Calu3 (cell line): ENCODE results near the gene DMD. TPM values are rescaled to one million over a fixed set of nuclear protein-coding genes. Genes with fewer than 3 reads are reported as not detected.

Experiments used
- BruUV-seq: library from RNA; stranded (reverse); fragments of 400-500 nt; replicated peaks from 2 replicates; lab custom pipeline; 2021; lab: Mats Ljungman, UMichigan
- CTCF ChIA-PET: fragments of 300-600 bp; sonication (Branson Sonifier 250); formaldehyde crosslinking; loops from one replicate; lab custom pipeline; 2022; ENCODE audit warnings: antibody characterized with exemption; lab: Charles Lee
- DNase-seq: peaks from one replicate; pipeline ENCODE4 v3.0.0; 2022
- H3K27ac Mint-ChIP-seq: one replicate; pipeline ENCODE4 v1.8.0; 2022; ENCODE audit warnings: mixed read lengths; ENCODE audit not compliant: unreplicated experiment
- H3K27me3 Mint-ChIP-seq: one replicate; pipeline ENCODE4 v1.8.0; 2022; ENCODE audit warnings: mixed read lengths; ENCODE audit not compliant: unreplicated experiment
- H3K36me3 Mint-ChIP-seq: one replicate; pipeline ENCODE4 v1.8.0; 2022; ENCODE audit warnings: mild to moderate bottlenecking, moderate library complexity, mixed read lengths; ENCODE audit not compliant: insufficient read depth, unreplicated experiment
- H3K4me1 Mint-ChIP-seq: one replicate; pipeline ENCODE4 v1.8.0; 2022; ENCODE audit warnings: mild to moderate bottlenecking, low read depth, mixed read lengths; ENCODE audit not compliant: unreplicated experiment
- H3K4me3 Mint-ChIP-seq: one replicate; pipeline ENCODE4 v1.8.0; 2022; ENCODE audit warnings: mild to moderate bottlenecking, low read depth, moderate library complexity, mixed read lengths; ENCODE audit not compliant: unreplicated experiment
- H3K9me3 Mint-ChIP-seq: one replicate; pipeline ENCODE4 v1.8.0; 2022; ENCODE audit warnings: low read depth, mixed read lengths; ENCODE audit not compliant: unreplicated experiment
- CTCF ChIP-seq: fragments of 200-600 bp; IDR thresholded peaks from one replicate; pipeline ENCODE4 v1.8.0; 2022; ENCODE audit warnings: antibody characterized with exemption; ENCODE audit not compliant: unreplicated experiment
- intact Hi-C: fragments of 100-400 bp; cut with micrococcal nuclease; formaldehyde crosslinking; loops from one replicate; pipeline ENCODE4 v1.10.0; 2022; ENCODE audit not compliant: unreplicated experiment
- total RNA-seq: library from RNA; stranded (reverse); gene quantifications from 2 replicates; pipeline ENCODE4 v1.2.3, GENCODE V29; 2022

Gene DMD
- total RNA-seq, 1 experiment from 2014 or later, result 11.6 TPM

- no peak for DNase-seq
- CTCF ChIA-PET, result no interaction called here
- Mint-ChIP-seq H3K27ac (no peak overlapping the region), H3K9me3 (no peaks in the 10 kb centered on the region), H3K27me3 (no peaks in the 10 kb centered on the region), H3K4me1 (no peaks in the 10 kb centered on the region), H3K4me3 (no peak overlapping the region), H3K36me3 (no peaks in the 10 kb centered on the region)
- no peak for TF ChIP-seq CTCF
- no TSS peak for BruUV-seq
- intact Hi-C loops, result no loop called here
Observed at GRCh38 chrX:31449081-31449480, 1762.3 kb downstream of the DMD start.

GRCh38 chrX:31445542-31445941 is 1765.8 kb downstream of the DMD start:
- intact Hi-C loops, result no loop called here
- Mint-ChIP-seq H3K4me1 (no peaks in the 10 kb centered on the region), H3K36me3 (no peaks in the 10 kb centered on the region), H3K27ac (no peak overlapping the region), H3K27me3 (no peaks in the 10 kb centered on the region), H3K9me3 (no peaks in the 10 kb centered on the region), H3K4me3 (no peak overlapping the region)
- CTCF ChIA-PET, result no interaction called here
- DNase-seq, result no peak
- TF ChIP-seq CTCF, result no peak
- no TSS peak for BruUV-seq

GRCh38 chrX:31443654-31444053 is 1767.7 kb downstream of the DMD start:
- CTCF ChIA-PET, result no interaction called here
- no peak for DNase-seq
- Mint-ChIP-seq H3K4me3 (no peak overlapping the region), H3K36me3 (no peaks in the 10 kb centered on the region), H3K4me1 (no peaks in the 10 kb centered on the region), H3K27ac (no peak overlapping the region), H3K9me3 (no peaks in the 10 kb centered on the region), H3K27me3 (no peaks in the 10 kb centered on the region)
- no peak for TF ChIP-seq CTCF
- intact Hi-C loops, result no loop called here
- no TSS peak for BruUV-seq

GRCh38 chrX:31440546-31440945 is 1770.8 kb downstream of the DMD start:
- no peak for DNase-seq
- no TSS peak for BruUV-seq
- intact Hi-C loops, result no loop called here
- Mint-ChIP-seq H3K4me1 (no peaks in the 10 kb centered on the region), H3K27me3 (no peaks in the 10 kb centered on the region), H3K27ac (no peak overlapping the region), H3K4me3 (no peak overlapping the region), H3K9me3 (no peaks in the 10 kb centered on the region), H3K36me3 (no peaks in the 10 kb centered on the region)
- no peak for TF ChIP-seq CTCF
- CTCF ChIA-PET, result no interaction called here
